ENCODE results near the gene CREB1.

DNA sequence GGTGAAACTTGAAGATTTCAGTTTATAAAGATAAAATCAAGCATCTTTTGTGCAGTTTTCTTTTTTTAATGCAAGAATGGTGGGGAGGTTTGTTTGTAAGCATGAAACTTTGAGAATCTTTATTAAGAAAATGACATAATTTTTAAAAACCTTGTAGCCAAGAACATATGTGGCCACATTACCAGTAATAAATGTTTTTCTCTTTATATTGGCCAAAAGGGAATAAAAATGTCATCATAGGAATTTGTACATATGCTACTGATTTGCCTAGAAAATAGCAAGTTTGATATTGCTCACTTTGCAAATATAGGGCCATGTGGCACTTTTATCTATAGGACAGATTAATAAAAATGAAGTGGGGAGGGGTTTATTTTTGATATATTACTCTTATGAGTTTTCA lies 69.9 kb downstream of the CREB1 start:
- TF ChIP-seq CTCF (IDR thresholded peaks at IDR 0.05) (no peak), EZH2 (IDR thresholded peaks at IDR 0.05; ENCODE audit: borderline replicate concordance, insufficient read depth, low read depth, low read length, poor library complexity, severe bottlenecking) (no peak)

Measured in B cell (primary cell).